Inflammatory macrophage treated with lipopolysaccharide for 4 hours (primary cell): ENCODE data around the gene TUBGCP4.

Experiments
- DNase-seq: peaks from one replicate; pipeline ENCODE4 v3.0.0-alpha.2; 2020

The TUBGCP4 gene

DNA sequence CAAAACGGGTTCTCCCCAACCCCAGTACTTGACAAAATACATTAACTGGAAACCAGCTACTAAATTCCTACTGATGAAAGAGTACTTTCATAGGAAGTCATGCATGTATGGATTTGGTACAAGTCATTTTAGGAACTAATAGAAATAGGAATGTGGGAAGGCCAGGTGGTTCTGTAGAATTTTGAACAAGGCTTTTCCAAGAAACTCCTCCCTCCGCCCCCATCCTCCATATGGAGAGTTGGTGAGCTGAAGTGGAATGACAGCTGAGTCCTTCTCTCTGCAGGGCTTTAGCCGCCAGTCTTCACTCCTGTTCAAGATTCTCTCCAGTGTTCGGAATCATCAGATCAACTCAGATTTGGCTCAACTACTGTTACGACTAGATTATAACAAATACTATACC lies 33.2 kb downstream of the TUBGCP4 start:
- DNase-seq, result no peak

DNA sequence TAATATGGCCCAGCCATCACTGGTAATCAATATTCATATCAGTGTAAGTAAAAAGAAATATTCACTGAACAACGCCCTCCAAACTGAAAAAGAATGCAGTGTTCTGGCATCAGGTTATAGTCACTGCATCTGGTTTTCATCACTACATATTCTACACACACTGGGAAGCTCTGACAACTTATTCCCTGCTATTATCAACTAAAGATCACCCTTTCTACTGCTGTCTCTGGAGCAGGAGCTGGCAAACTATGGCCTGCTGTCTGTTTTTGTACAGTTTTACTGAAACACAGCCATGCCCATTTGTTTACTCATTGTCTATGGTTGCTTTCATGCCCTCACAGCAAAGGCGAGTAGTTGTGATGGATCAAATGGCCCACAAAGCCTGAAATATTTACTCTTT lies 35.3 kb downstream of the TUBGCP4 start:
- no peak for DNase-seq

DNA sequence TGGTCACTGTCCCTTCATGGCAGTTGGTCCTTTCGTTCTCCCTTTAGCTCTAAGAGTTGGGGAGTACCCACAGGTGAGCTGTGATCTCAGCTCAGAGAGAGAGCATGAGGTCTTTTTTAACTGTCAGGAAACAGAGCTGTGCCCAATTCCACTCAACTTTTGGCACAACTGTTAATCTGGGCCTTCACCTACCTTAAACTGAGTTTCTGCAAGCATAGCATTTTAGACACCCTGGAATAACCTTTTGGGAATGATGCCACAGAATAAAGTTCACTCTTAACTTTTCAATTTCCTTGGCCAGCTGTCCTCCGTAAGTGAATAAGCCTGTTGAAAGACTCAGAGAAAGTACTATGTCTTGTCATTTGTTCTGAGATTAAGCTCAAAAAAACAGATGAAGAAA lies 35.9 kb downstream of the TUBGCP4 start:
- DNase-seq, result no peak

DNA sequence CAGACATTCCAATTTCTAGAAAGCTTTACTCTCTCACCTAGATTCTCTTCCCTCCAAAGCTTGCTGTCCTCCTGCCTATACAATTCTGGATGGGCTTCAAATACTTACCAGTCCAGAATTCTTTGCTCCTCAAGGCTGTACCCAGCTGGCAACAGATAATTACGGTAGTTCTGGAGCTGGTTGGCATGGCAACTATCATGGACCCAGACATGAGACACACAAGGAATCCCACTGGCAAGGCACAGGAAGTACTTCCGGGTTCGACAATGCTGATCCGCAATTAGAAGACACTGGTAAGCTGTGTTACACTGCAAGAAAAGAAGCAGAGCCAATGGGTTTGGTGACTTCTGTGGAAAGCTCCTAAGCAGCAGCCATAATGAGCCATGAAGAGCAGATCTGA lies 37.9 kb downstream of the TUBGCP4 start:
- DNase-seq, result no peak

DNA sequence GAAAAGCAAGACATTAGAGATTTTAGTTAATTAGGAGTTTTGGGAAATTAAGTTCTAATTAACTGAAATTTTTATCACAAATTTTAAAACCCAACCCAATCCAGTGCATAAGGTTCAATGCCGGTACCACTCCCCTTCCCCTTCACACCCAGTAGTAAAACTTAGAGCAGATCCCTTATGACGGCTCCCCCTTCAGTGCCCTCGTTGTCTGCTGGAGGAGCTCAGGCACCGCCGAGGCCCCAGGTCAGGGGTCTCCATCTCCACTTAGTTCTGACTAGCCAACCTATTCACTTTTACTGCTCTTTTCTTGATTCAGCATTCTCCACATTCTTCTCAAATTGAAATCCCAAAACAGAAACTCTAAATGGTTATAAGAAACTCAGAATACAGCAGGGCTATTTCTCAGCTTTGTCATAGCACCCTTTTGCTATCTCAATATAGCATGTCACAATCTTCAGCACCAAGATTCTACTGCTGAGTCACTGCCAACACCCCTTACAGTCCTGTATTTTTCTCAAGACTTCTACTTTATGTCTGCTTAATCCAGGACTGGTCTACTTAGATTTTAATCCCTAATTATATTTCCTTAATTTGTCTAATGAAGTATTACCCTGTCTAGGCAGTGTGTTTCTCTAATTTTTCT lies 39.8 kb downstream of the TUBGCP4 start:
- DNase-seq, result no peak

DNA sequence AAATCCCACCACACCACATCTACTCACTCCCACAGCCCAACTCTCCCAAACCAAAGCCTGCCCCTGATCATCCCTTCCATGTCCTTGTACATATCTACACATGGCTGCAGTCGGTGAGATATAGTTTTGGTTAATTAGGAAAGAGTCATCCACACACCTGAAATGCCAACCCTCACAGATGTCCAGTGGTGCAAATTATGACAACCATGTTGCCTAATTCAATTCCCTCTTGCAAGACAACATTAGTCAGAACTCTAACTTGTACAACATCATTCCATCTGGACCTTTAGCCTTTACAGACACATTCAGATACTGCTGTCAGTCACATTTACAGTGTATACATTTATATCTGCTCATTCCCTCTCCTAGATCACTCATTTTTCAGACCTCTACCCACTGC lies 41.2 kb downstream of the TUBGCP4 start:
- DNase-seq, result no peak

DNA sequence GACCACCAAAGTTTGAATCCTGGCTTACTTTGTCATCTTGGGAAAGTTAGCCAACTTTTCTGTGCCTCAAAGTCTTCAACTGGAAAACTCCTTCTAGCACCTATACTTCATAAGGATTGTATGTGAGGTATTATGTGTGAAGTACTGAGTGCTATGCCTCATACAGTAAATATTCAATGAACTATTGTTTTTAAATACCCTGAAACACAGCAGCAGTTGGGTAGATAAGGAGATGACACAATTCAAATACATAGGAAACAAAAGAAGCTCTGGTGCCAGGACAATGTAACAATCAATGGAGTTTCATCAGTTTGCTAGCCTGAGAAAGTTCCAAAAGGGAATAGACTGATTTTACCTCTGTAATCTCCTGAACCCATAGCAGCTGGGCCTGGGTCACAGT lies 43.3 kb downstream of the TUBGCP4 start:
- DNase-seq, result no peak

DNA sequence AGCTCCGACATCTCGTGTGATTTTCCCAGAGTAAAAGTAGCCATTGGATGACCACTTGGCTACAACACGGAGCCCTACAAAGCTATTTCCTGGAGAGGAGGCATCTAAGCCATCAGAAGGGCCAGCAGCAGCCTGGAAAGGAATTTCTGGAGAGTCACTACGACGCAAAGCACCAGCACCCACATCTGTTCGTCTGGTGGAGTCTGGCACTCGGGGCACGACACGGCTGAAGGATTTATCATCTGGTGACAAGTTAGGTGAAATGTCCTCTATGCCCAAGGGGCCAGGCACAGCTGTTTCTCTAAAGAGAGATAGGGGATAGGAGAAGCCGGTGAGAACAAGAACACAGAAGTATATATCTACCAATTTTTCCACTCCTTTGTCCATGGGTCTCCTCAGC lies 49.5 kb downstream of the TUBGCP4 start:
- no peak for DNase-seq

DNA sequence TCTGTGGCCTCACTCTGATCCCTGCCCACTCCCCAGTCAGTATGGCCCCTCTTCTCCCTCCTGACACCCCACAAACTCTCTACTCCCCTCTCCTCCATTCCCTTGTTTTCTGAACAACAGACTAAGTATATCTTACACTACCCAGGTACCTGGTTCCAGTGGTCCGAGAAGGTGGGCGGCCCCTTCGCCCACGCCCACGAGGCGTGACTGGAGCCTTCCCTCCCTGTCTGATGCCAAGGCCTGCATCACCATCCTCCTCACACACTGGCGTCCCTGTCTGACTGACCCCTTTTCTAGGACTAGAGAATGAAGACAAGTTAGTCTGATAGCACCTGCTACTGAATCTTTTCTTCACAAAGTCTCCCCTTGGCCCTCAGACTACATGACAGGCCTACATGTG lies 50.0 kb downstream of the TUBGCP4 start:
- no peak for DNase-seq

- no peak for DNase-seq
Observed at GRCh38 chr15:43423793-43424192, 52.9 kb downstream of the TUBGCP4 start.

- no peak for DNase-seq
Observed at GRCh38 chr15:43429687-43430086, 58.8 kb downstream of the TUBGCP4 start.

GRCh38 chr15:43433165-43433564 lies 62.3 kb downstream of the TUBGCP4 start:
- DNase-seq, result no peak

- no peak for DNase-seq
Observed at GRCh38 chr15:43433661-43434303, 62.9 kb downstream of the TUBGCP4 start.

DNA sequence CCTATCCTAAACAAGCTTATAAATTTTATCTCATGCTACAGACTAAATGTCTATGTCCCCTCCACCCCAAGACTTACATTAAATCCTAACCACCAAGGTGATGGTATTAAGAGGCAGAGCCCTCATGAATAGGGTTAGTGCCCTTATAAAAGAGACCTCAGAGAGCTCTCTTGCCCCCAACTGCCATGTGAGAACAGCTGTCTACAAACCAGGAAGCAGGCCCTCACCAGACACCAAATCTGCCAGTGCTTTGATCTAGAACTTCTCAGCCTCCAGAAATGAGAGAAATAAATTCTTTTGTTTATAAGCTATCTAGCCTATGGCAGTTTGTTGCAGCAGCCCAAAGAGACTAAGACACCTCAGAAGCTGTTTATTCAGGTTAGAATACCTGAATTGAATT lies 63.5 kb downstream of the TUBGCP4 start:
- no peak for DNase-seq

DNA sequence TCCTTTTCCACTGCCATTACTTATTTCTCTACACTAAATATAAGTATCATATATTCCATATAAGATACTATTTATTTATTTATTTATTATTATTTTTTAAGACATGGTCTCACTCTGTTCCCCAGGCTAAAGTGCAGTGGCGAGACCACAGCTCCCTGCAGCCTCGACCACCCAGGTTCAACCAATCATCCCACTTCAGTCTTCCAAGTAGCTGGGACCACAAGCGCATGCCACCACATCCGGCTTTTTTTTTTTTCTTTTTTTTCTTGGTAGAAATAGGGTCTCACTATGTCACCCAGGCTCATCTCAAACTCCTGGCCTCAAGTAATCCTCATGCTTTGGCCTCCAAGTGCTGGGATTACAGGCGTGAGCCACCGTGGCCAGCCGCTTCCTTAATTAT lies 65.5 kb downstream of the TUBGCP4 start:
- no peak for DNase-seq

DNA sequence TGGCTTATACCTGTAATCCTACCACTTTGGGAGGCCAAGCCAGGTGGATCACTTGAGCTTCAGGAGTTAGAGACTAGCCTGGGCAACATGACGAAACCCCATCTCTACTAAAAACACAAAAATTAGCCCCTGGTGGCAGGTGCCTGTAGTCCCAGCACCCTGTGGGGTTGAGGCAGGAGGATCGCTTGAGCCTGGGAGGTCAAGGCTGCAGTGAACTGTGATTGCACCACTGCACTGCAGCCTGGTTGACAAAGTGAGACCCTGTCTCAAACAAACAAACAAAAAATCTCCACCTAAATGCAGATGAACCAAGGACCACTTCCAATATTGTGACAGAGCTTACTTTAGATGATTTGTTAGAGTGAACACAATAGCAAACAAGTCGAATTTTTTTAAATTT lies 68.4 kb downstream of the TUBGCP4 start:
- DNase-seq, result no peak

DNA sequence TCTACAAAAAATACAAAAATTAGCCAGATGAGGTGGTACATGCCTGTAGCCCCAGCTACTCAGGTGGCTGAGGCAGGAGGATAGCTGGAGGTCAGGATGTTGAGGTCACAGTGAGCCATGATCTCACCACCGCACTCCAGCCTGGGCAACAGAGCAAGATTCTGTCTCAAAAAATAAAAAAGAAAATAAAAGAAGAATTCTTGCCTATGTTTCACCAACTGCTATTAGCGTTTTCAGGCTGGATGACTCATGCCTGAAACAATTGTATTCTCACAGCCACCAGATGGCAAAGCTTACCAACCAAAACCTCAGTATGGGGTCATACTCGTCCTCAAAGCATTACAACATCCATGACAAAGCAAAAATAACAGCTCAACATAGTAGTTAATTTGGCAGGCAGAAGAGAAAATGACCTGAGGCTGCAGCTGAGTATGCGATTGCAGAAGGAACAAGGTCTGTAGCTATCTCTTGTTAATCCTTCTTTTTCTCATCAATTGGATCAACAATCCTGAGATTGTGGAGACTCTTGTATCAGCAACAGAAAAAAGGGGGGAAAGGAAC lies 69.9 kb downstream of the TUBGCP4 start:
- peak; percentile 93 for DNase-seq

- peak; percentile 28 for DNase-seq
Observed at GRCh38 chr15:43441316-43441715, 70.4 kb downstream of the TUBGCP4 start.

- no peak for DNase-seq
Observed at GRCh38 chr15:43446344-43446743, 75.4 kb downstream of the TUBGCP4 start.

- DNase-seq, result peak; percentile 51
Observed at GRCh38 chr15:43449981-43450380, 79.1 kb downstream of the TUBGCP4 start.
